K562 (cell line): Measurements from ENCODE around the gene ARFGAP1. TPM values are rescaled to one million over a fixed set of nuclear protein-coding genes. Genes with fewer than 3 reads are reported as not detected.

ENCODE experiments used
- ARID1B ChIP-seq: fragments of 450-650 bp; IDR thresholded peaks from 2 replicates; pipeline ENCODE4 v1.6.1; 2016; ENCODE audit warnings: antibody characterized with exemption, mild to moderate bottlenecking, inconsistent platforms
- E2F3 ChIP-seq: fragments of 250-450 bp; sonication (Bioruptor Pico); IDR thresholded peaks from 2 replicates; pipeline ENCODE4 v1.4.0; 2020; ENCODE audit warnings: mild to moderate bottlenecking
- ELF4 ChIP-seq: fragments of 450-650 bp; formaldehyde crosslinking; IDR thresholded peaks from 2 replicates; pipeline ENCODE4 v1.4.0; 2022; ENCODE audit warnings: missing genetic modification characterization
- HOXB6 ChIP-seq: fragments of 250-450 bp; sonication (Bioruptor Pico); IDR thresholded peaks from 2 replicates; pipeline ENCODE4 v1.5.1; 2022; ENCODE audit warnings: mild to moderate bottlenecking, borderline replicate concordance
- MAZ ChIP-seq, 2 experiments: fragments of 450-650 bp in 1 of 2; sonication (generic) in 1 of 2; formaldehyde crosslinking; IDR thresholded peaks in 1 of 2; conservative IDR thresholded peaks in 1 of 2; 2 replicates each; pipeline versions ENCODE4 v1.4.0 to v1.5.0; 2020; ENCODE audit warnings: mild to moderate bottlenecking in 1 of 2, missing genetic modification reagents in 1 of 2
- NFE2L1 ChIP-seq: fragments of 450-650 bp; IDR thresholded peaks from 2 replicates; pipeline ENCODE4 v1.6.1; 2016; ENCODE audit warnings: missing genetic modification characterization, low read depth, mild to moderate bottlenecking, missing compliant biosample characterization, moderate library complexity, borderline replicate concordance
- NONO ChIP-seq, 2 experiments: fragments of 200-400 bp in 1 of 2; fragments of 450-650 bp in 1 of 2; formaldehyde crosslinking in 1 of 2; IDR thresholded peaks; 2 replicates each; pipeline ENCODE4 v1.6.1; 2017; ENCODE audit warnings: low read depth in 2 of 2, mild to moderate bottlenecking in 2 of 2, moderate library complexity in 2 of 2, low read length in 1 of 2
- NR4A1 ChIP-seq, 2 experiments: fragments of 250-450 bp in 1 of 2; fragments of 450-650 bp in 1 of 2; sonication (Bioruptor Pico) in 1 of 2; IDR thresholded peaks; 2 replicates each; pipeline versions ENCODE4 v1.4.0 to v1.6.1; 2016 to 2020; ENCODE audit warnings: mild to moderate bottlenecking in 2 of 2, missing compliant biosample characterization in 1 of 2, missing genetic modification characterization in 1 of 2, moderate library complexity in 1 of 2
- NRF1 ChIP-seq, 2 experiments: fragments of 450-650 bp; IDR thresholded peaks in 1 of 2; conservative IDR thresholded peaks in 1 of 2; 2 replicates each; pipeline ENCODE4 v1.6.1; 2014; ENCODE audit warnings: mild to moderate bottlenecking in 2 of 2
- TCFL5 ChIP-seq: fragments of 250-450 bp; sonication (Bioruptor Pico); conservative IDR thresholded peaks from 2 replicates; pipeline ENCODE4 v1.6.1; 2021; ENCODE audit warnings: mild to moderate bottlenecking, moderate library complexity, matching md5 sums
- TEAD2 ChIP-seq: fragments of 450-650 bp; IDR thresholded peaks from 2 replicates; pipeline ENCODE4 v1.6.1; 2016; ENCODE audit warnings: missing genetic modification characterization, control low read depth, missing compliant biosample characterization
- ZNF134 ChIP-seq: fragments of 250-450 bp; sonication (Bioruptor Pico); conservative IDR thresholded peaks from 2 replicates; pipeline ENCODE4 v1.4.0; 2020
- ZNF707 ChIP-seq: fragments of 250-450 bp; sonication (Bioruptor Pico); conservative IDR thresholded peaks from 2 replicates; pipeline ENCODE4 v1.8.0; 2022; ENCODE audit warnings: inconsistent platforms, mild to moderate bottlenecking, moderate library complexity
- polyA plus RNA-seq, 8 experiments: library from polyadenylated mRNA; depleted of rRNA in 4 of 8; stranded (reverse) in 5 of 8; unstranded in 3 of 8; fragments of >200 nt; fragmentation: Nextera tagmentation in 2 of 8; fragmentation: Illumina TruSeq in 1 of 8; extraction: Ambion mirVana in 2 of 8; extraction: Trizol in 1 of 8; gene quantifications; 2 replicates each; pipeline versions ENCODE4 v1.2.1 to v1.2.3, GENCODE V29; 2011 to 2014; ENCODE audit warnings: inconsistent platforms in 1 of 8, missing spikeins in 1 of 8
- total RNA-seq, 7 experiments: library from RNA; depleted of rRNA in 6 of 7; stranded (reverse); fragments of >200 nt in 6 of 7; fragmentation: Illumina TruSeq in 2 of 7; extraction: Trizol in 2 of 7; gene quantifications; 2 replicates each; pipeline versions ENCODE4 v1.2.1 to v1.2.3, GENCODE V29; 2011 to 2021; ENCODE audit warnings: low replicate concordance in 1 of 7

ARFGAP1 gene
- total and polyA plus RNA-seq, 9 of the 15 experiments (the other 6 are each of a cell fraction or from before 2014, with no cell fraction given) = 0.53 to 102 (median 33.5) TPM

GRCh38 chr20:63264000-63264399 lies 8.6 kb upstream of the ARFGAP1 start (continued):
- no peak for TF ChIP-seq NONO (IDR thresholded peaks at IDR 0.05; ENCODE audit: low read depth in 2 of 2, low read length in 1 of 2)
- peak; percentile 92 for TF ChIP-seq E2F3 (CRISPR knock-in tag)
- TF ChIP-seq ZNF707 (CRISPR knock-in tag) = peak; percentile 61; the same call in 1 of the 2 replicates
- TF ChIP-seq TEAD2 = 0 out of 2 replicates have a peak, but pooled peaks have one; percentile 45
- peak; percentile 88 for TF ChIP-seq NR4A1 (CRISPR knock-in tag; IDR thresholded peaks at IDR 0.05)
- TF ChIP-seq NR4A1 (tag; IDR thresholded peaks at IDR 0.05) = peak; percentile 98
- TF ChIP-seq NFE2L1 = peak; percentile 58
- peak; percentile 71; the same call in 1 of the 2 replicates for TF ChIP-seq ZNF134 (CRISPR knock-in tag)
- TF ChIP-seq ELF4 (CRISPR knock-in tag) = 0 out of 2 replicates have a peak, but pooled peaks have one; percentile 42
- TF ChIP-seq MAZ (CRISPR knock-in tag; conservative IDR thresholded peaks at IDR 0.05 in 1 of 2, IDR thresholded peaks at IDR 0.05 in 1 of 2) = peak in 1 of 2 experiments; percentile 58; a peak in 2 of 4 replicates
- no peak for TF ChIP-seq NRF1 (conservative IDR thresholded peaks at IDR 0.05 in 1 of 2, IDR thresholded peaks at IDR 0.05 in 1 of 2)
- peak; percentile 91 for TF ChIP-seq TCFL5 (CRISPR knock-in tag)
- 0 out of 2 replicates have a peak, but pooled peaks have one; percentile 27 for TF ChIP-seq ARID1B
- TF ChIP-seq HOXB6 (CRISPR knock-in tag) = 0 out of 2 replicates have a peak, but pooled peaks have one; percentile 11
